OCI-LY3 (cell line): ENCODE data around the gene GPER1.

Experiments
- EZH2phosphoT487 ChIP-seq: fragments of 200-600 bp; shearing (Covaris generic); IDR thresholded peaks from 2 replicates; pipeline ENCODE4 v1.6.1; 2018; ENCODE audit warnings: antibody characterized with exemption, mixed run types, low read depth
- TF ChIP-seq, protein P1 (sequence below): fragments of 200-600, 300-600 bp; sonication (generic); IDR thresholded peaks from 2 replicates; pipeline ENCODE4 v1.5.1; 2014; ENCODE audit warnings: antibody characterized with exemption, low read length, low read depth

DNA sequence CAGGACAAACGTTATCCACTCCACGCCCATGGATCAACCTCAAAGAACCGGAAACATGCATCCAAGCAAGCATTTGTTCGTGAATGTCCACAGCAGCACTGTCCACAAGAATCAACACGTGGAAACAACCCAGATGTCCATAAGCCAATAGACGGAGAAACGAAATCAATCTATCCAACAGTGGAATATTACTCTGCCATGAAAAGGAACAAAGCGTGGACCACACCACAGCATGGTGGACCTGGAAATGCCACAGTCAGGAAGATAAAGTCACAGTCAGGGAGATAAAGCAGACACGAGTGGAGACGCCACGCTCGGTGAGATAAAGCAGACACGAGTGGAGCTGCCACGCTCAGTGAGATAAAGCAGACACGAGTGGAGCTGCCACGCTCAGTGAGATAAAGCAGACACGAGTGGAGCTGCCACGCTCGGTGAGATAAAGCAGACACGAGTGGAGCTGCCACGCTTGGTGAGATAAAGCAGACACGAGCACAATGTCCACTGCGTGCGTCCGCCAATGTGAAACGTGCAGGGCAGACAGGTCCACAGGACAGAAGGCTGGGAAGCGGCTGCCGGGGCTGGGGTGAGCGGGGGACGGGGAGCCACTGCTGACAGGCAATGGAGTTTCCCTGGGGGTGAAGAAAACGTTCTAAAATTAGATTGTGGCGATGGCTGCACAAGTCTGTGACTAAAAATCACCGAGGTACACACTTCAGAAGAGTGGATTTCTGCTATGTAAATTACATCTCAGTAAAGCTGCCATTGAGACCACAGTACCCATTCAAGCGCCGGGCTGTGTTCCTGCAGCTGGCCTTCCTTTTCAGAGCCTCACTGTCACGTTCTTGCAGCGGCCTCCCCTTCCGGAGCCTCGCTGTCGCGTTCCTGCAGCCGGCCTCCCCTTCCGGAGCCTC lies 10.6 kb downstream of the GPER1 start:
- TF ChIP-seq, protein P1, sequence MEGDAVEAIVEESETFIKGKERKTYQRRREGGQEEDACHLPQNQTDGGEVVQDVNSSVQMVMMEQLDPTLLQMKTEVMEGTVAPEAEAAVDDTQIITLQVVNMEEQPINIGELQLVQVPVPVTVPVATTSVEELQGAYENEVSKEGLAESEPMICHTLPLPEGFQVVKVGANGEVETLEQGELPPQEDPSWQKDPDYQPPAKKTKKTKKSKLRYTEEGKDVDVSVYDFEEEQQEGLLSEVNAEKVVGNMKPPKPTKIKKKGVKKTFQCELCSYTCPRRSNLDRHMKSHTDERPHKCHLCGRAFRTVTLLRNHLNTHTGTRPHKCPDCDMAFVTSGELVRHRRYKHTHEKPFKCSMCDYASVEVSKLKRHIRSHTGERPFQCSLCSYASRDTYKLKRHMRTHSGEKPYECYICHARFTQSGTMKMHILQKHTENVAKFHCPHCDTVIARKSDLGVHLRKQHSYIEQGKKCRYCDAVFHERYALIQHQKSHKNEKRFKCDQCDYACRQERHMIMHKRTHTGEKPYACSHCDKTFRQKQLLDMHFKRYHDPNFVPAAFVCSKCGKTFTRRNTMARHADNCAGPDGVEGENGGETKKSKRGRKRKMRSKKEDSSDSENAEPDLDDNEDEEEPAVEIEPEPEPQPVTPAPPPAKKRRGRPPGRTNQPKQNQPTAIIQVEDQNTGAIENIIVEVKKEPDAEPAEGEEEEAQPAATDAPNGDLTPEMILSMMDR, result no peak
- TF ChIP-seq EZH2phosphoT487, result no peak
